HepG2 (cell line): Measurements from ENCODE around the gene STX4. TPM values are rescaled to one million over a fixed set of nuclear protein-coding genes. Genes with fewer than 3 reads are reported as not detected.

ENCODE experiments used
- ATF5 ChIP-seq: sonication (generic); formaldehyde crosslinking; IDR thresholded peaks from 2 replicates; pipeline ENCODE4 v1.4.0; 2020; ENCODE audit warnings: mild to moderate bottlenecking, low read depth, missing genetic modification reagents
- FIP1L1 ChIP-seq: fragments of 200-400 bp; formaldehyde crosslinking; IDR thresholded peaks from 2 replicates; pipeline ENCODE4 v1.6.1; 2018; ENCODE audit warnings: low read depth, mild to moderate bottlenecking, low read length, moderate library complexity, borderline replicate concordance; ENCODE audit not compliant: insufficient read depth
- GABPA ChIP-seq, 2 experiments: IDR thresholded peaks; 2 replicates each; pipeline ENCODE4 v1.6.1; 2011 to 2016; ENCODE audit warnings: low read depth in 2 of 2, low read length in 1 of 2, missing biosample characterization in 1 of 2, missing genetic modification characterization in 1 of 2
- HMGA1 ChIP-seq: sonication (generic); formaldehyde crosslinking; conservative IDR thresholded peaks from 2 replicates; pipeline ENCODE4 v1.4.0; 2020; ENCODE audit warnings: missing genetic modification reagents
- HOXA9 ChIP-seq: sonication (generic); formaldehyde crosslinking; IDR thresholded peaks from 2 replicates; pipeline ENCODE4 v1.8.1; 2022; ENCODE audit warnings: missing genetic modification reagents, mild to moderate bottlenecking, moderate library complexity, borderline replicate concordance
- KLF11 ChIP-seq: IDR thresholded peaks from 2 replicates; pipeline ENCODE4 v1.6.1; 2016; ENCODE audit warnings: missing compliant biosample characterization
- KLF12 ChIP-seq: sonication (generic); formaldehyde crosslinking; IDR thresholded peaks from 2 replicates; pipeline ENCODE4 v1.4.0; 2020; ENCODE audit warnings: missing genetic modification reagents, borderline replicate concordance
- NFATC3 ChIP-seq: sonication (generic); formaldehyde crosslinking; IDR thresholded peaks from 2 replicates; pipeline ENCODE4 v1.5.1; 2020; ENCODE audit warnings: mild to moderate bottlenecking, missing genetic modification reagents
- XBP1 ChIP-seq: sonication (generic); formaldehyde crosslinking; IDR thresholded peaks from 2 replicates; pipeline ENCODE4 v1.5.0; 2020; ENCODE audit warnings: missing genetic modification reagents
- ZBED4 ChIP-seq: sonication (generic); formaldehyde crosslinking; IDR thresholded peaks from 2 replicates; pipeline ENCODE4 v1.4.0; 2020; ENCODE audit warnings: missing genetic modification reagents, borderline replicate concordance
- ZBTB34 ChIP-seq: sonication (generic); formaldehyde crosslinking; IDR thresholded peaks from 2 replicates; pipeline ENCODE4 v1.8.0; 2022; ENCODE audit warnings: mild to moderate bottlenecking, missing genetic modification reagents
- ZIK1 ChIP-seq: sonication (generic); formaldehyde crosslinking; IDR thresholded peaks from 2 replicates; pipeline ENCODE4 v1.5.0; 2020; ENCODE audit warnings: mild to moderate bottlenecking, low read depth, missing genetic modification reagents, borderline replicate concordance
- ZNF33B ChIP-seq: sonication (generic); formaldehyde crosslinking; IDR thresholded peaks from 2 replicates; pipeline ENCODE4 v1.5.1; 2020; ENCODE audit warnings: mild to moderate bottlenecking, missing genetic modification reagents
- ZNF839 ChIP-seq: sonication (generic); formaldehyde crosslinking; IDR thresholded peaks from 2 replicates; pipeline ENCODE4 v1.4.0; 2020; ENCODE audit warnings: missing genetic modification reagents, mild to moderate bottlenecking, borderline replicate concordance
- polyA plus RNA-seq, 8 experiments: library from polyadenylated mRNA; depleted of rRNA in 3 of 8; stranded (reverse) in 7 of 8; unstranded in 1 of 8; fragments of >200 nt; fragmentation: Illumina TruSeq in 4 of 8; extraction: Trizol in 4 of 8; gene quantifications; 2 replicates each; pipeline versions ENCODE4 v1.2.1 to v1.2.3, GENCODE V29; 2011 to 2016; ENCODE audit warnings: low read depth in 4 of 8, missing spikeins in 1 of 8, mixed read lengths in 1 of 8; ENCODE audit not compliant: insufficient read depth in 1 of 8
- total RNA-seq, 5 experiments: library from RNA; depleted of rRNA; stranded (reverse); fragments of >200 nt; fragmentation: Illumina TruSeq; extraction: Trizol; gene quantifications; 2 replicates each; pipeline ENCODE4 v1.2.3, GENCODE V29; 2016; ENCODE audit warnings: low read depth in 1 of 5
- TF ChIP-seq, protein P1 (sequence below): sonication (generic); formaldehyde crosslinking; IDR thresholded peaks from 2 replicates; pipeline ENCODE4 v1.8.1; 2023; ENCODE audit warnings: missing genetic modification reagents, inconsistent platforms, borderline replicate concordance
- TF ChIP-seq, protein P2 (sequence below): IDR thresholded peaks from 2 replicates; pipeline ENCODE4 v1.6.1; 2016; ENCODE audit warnings: missing compliant biosample characterization, missing genetic modification reagents, borderline replicate concordance

The STX4 gene
- total and polyA plus RNA-seq, 2 of the 13 experiments (the other 11 are each of a cell fraction or from before 2014, with no cell fraction given), result 29.2 to 34.6 TPM

DNA sequence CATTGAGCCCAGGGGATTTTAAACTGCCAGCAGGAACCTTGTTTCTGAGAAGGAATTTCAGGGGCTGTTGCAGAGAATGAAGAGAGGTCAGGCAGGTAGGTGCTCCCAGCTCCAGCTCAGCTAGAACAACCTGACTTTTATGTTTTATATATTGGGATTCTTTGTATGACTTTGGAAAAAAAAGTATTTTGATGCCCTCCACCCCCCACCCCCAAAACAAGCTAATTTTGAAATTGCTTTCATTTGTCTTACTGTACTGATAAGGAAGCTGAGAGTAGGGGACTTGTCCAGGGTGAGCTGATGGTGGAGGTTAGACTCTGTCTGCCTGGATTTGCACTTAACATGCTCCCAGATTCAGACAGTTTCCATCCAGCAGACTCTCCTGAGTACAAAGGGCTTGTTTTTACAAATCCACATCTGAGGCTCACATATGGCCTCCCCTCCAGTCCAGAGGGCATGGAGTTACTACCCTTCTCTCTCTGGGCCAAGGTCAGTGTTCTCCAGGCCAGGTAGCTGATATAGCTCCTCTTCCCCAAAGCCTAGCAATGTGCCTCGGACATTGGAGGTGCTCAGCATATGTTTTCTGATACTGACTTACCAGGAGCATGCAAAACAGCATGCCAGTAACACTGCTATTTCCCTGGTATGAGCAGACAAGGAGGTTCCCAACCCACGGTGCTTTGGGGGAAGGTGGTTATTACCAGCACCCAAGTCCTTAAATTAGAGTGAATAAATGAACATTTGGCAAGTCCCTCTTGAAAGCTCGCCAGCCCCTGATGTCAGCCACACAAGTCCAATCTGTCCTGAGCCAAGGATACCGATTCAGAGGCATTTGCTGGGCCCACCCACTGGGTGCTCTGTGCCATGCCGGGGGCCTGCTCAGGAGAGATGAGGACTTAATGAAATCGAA, 34.3 kb upstream of the STX4 start (continued):
- TF ChIP-seq GABPA (IDR thresholded peaks at IDR 0.05; ENCODE audit: low read depth, low read length) (no peak), GABPA (CRISPR knock-in tag; IDR thresholded peaks at IDR 0.05; ENCODE audit: low read depth) (no peak), ZNF33B (CRISPR knock-in tag) (no peak; the same call in 1 of the 2 replicates), ATF5 (CRISPR knock-in tag) (no peak), FIP1L1 (no peak), ZBED4 (0 out of 2 replicates have a peak, but pooled peaks have one; percentile 28), HOXA9 (CRISPR knock-in tag) (no peak), KLF12 (CRISPR knock-in tag) (no peak; the same call in 1 of the 2 replicates), ZNF839 (CRISPR knock-in tag) (no peak), HMGA1 (CRISPR knock-in tag) (no peak), KLF11 (CRISPR knock-in tag) (no peak), NFATC3 (CRISPR knock-in tag) (no peak), ZBTB34 (no peak; the same call in 1 of the 2 replicates), ZIK1 (no peak; the same call in 1 of the 2 replicates), XBP1 (CRISPR knock-in tag) (no peak)
- TF ChIP-seq, protein P1, sequence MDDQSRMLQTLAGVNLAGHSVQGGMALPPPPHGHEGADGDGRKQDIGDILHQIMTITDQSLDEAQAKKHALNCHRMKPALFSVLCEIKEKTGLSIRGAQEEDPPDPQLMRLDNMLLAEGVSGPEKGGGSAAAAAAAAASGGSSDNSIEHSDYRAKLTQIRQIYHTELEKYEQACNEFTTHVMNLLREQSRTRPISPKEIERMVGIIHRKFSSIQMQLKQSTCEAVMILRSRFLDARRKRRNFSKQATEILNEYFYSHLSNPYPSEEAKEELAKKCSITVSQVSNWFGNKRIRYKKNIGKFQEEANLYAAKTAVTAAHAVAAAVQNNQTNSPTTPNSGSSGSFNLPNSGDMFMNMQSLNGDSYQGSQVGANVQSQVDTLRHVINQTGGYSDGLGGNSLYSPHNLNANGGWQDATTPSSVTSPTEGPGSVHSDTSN (CRISPR knock-in tag), result no peak
- TF ChIP-seq, protein P2, sequence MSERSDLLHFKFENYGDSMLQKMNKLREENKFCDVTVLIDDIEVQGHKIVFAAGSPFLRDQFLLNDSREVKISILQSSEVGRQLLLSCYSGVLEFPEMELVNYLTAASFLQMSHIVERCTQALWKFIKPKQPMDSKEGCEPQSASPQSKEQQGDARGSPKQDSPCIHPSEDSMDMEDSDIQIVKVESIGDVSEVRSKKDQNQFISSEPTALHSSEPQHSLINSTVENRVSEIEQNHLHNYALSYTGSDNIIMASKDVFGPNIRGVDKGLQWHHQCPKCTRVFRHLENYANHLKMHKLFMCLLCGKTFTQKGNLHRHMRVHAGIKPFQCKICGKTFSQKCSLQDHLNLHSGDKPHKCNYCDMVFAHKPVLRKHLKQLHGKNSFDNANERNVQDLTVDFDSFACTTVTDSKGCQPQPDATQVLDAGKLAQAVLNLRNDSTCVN (CRISPR knock-in tag), result no peak; the same call in 1 of the 2 replicates
